SK-N-SH (cell line): ENCODE results near the gene MYPN.

Source experiments
- MAX ChIP-seq: IDR thresholded peaks from 2 replicates; pipeline ENCODE4 v1.4.0; 2012; ENCODE audit warnings: low read depth
- NFIC ChIP-seq: IDR thresholded peaks from 2 replicates; pipeline ENCODE4 v1.4.0; 2012; ENCODE audit warnings: borderline replicate concordance
- PBX3 ChIP-seq: IDR thresholded peaks from 2 replicates; pipeline ENCODE4; 2012

GRCh38 chr10:68249297-68249696, 140.0 kb downstream of the MYPN start:
- no peak for TF ChIP-seq NFIC
- TF ChIP-seq MAX: no peak
- no peak for TF ChIP-seq PBX3
